Lower leg skin (tissue), 3 donors: ENCODE data around the gene FLRT2.

ENCODE experiments used
- CTCF ChIP-seq, 3 donors: fragments of 450-650 bp; IDR thresholded peaks; one replicate each; pipeline ENCODE4 v1.5.1; 2016; ENCODE audit warnings: antibody characterized with exemption in 3 of 3, mild to moderate bottlenecking in 3 of 3, moderate library complexity in 2 of 3
- POLR2A ChIP-seq, 2 donors: fragments of 450-650 bp; IDR thresholded peaks; one replicate each; pipeline ENCODE4 v1.6.1; 2016 to 2017; ENCODE audit warnings: antibody characterized with exemption in 2 of 2, mild to moderate bottlenecking in 1 of 2, moderate library complexity in 1 of 2

- TF ChIP-seq CTCF (IDR thresholded peaks at IDR 0.05) (no peak), POLR2A (IDR thresholded peaks at IDR 0.05) (no peak)
These were observed 157.0 kb downstream of the FLRT2 start for GRCh38 chr14:85686908-85687307.
